Measurements from ENCODE around the gene CROCC. TPM values are rescaled to one million over a fixed set of nuclear protein-coding genes. Genes with fewer than 3 reads are reported as not detected.

The CROCC gene
- total RNA-seq, 6 experiments from 2014 or later, result 6.5 to 12.7 (median 9.4) TPM

DNA sequence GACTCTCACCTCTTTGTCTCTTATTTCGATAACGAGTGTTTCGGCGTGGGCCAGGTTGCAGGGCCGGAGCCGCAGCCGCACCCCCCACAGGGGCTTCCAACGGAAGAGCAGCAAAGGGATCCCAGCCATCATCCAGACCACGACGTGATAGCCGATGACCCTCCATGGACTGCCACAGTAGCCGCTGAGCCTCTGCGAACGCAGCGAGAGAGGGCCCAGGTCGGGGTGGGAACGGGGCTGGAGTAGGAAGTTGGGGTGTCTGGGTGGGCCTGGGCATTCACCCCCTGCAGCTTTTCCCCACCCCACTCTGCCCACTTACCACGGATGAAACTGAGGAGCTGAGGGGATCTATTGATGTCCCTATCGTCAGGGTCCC is 83.6 kb downstream of the CROCC start:
- intact Hi-C loops (cut with DNase I), result no loop called here
- Histone ChIP-seq H3K4me3 (no peak overlapping the region), H3K4me1 (peaks cover 0 to 2% (median under 1%) of the 10 kb centered on the region in 4 donors), H3K27me3 (no peaks in the 10 kb centered on the region), H3K9me3 (no peaks in the 10 kb centered on the region), H3K36me3 (peaks cover 0 to 9% (median 0%) of the 10 kb centered on the region in 4 donors), H3K27ac (no peak overlapping the region)
- ATAC-seq (no peak), DNase-seq (no peak)
- TF ChIP-seq, protein P1, sequence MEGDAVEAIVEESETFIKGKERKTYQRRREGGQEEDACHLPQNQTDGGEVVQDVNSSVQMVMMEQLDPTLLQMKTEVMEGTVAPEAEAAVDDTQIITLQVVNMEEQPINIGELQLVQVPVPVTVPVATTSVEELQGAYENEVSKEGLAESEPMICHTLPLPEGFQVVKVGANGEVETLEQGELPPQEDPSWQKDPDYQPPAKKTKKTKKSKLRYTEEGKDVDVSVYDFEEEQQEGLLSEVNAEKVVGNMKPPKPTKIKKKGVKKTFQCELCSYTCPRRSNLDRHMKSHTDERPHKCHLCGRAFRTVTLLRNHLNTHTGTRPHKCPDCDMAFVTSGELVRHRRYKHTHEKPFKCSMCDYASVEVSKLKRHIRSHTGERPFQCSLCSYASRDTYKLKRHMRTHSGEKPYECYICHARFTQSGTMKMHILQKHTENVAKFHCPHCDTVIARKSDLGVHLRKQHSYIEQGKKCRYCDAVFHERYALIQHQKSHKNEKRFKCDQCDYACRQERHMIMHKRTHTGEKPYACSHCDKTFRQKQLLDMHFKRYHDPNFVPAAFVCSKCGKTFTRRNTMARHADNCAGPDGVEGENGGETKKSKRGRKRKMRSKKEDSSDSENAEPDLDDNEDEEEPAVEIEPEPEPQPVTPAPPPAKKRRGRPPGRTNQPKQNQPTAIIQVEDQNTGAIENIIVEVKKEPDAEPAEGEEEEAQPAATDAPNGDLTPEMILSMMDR (IDR thresholded peaks at IDR 0.05), result no peak
- TF ChIP-seq POLR2A (IDR thresholded peaks at IDR 0.05), result no peak
- WGBS (ENCODE audit: insufficient coverage, low coverage, low lambda C conversion rate, missing lambda C conversion rate), result 94% methylated on average over 7 of the region's 19 CpGs

DNA sequence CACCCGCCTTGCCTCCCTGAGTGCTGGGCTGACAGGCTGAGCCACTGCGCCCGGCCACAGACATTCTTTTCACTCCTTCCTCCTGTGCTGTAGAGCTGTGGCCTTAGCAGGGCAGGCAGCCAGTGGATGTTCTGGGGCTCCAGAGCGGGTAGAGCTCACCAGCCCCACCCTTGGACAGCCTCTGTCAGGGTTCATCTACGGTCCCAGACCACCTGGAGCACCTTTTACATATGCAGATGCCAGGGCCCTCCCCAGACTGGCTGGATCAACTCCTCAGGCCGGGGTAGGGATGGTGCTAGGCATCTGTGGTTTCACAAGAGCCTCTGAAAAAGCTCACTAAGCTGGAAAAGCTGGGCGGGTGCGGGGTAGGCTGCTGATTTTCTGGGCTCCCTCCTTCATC is 85.4 kb downstream of the CROCC start:
- Histone ChIP-seq H3K27ac (no peak overlapping the region), H3K4me3 (no peak overlapping the region), H3K9me3 (no peaks in the 10 kb centered on the region), H3K4me1 (peaks cover 0 to 15% (median 4%) of the 10 kb centered on the region in 4 donors), H3K36me3 (peaks cover 0 to 6% (median 0%) of the 10 kb centered on the region in 4 donors), H3K27me3 (no peaks in the 10 kb centered on the region)
- TF ChIP-seq POLR2A (IDR thresholded peaks at IDR 0.05), result no peak
- TF ChIP-seq, protein P1 (IDR thresholded peaks at IDR 0.05), result no peak
- WGBS (ENCODE audit: insufficient coverage, low coverage, low lambda C conversion rate, missing lambda C conversion rate), result 70% methylated on average over 2 of the region's 8 CpGs
- ATAC-seq (no peak), DNase-seq (no peak)
- intact Hi-C loops (cut with DNase I), result no loop called here

DNA sequence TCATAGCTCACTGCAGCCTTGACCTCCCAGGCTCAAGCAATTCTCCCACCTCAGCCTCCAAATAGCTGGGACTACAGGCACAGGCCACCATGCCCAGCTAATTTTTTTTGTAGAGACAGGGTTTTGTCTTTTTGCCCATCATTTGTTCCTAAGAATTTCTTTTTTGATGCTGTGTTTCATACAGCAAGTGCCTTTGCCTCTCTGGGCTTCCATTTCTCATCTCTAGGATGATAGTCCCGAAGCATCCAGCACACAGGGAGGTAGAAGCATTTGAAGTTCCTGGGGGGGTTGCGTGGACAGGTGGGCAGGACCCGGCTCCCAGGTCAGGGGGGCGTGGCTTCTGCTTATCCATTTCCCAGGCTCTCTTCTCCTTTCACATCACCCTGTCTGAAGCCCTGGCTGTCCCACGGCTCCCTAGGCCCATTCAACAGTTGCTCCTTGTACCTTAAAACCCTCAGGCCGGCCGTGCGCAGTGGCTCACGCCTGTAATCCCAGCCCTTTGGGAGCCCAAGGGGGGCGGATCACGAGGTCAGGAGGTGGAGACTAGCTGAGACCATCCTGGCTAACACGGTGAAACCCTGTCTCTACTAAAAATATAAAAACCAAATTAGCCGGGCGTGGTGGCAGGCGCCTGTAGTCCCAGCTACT is 86.6 kb downstream of the CROCC start:
- no peak for ATAC-seq
- peaks cover 0 to 4% (median 0%) of the 10 kb centered on the region in 4 donors for H3K36me3 ChIP-seq

DNA sequence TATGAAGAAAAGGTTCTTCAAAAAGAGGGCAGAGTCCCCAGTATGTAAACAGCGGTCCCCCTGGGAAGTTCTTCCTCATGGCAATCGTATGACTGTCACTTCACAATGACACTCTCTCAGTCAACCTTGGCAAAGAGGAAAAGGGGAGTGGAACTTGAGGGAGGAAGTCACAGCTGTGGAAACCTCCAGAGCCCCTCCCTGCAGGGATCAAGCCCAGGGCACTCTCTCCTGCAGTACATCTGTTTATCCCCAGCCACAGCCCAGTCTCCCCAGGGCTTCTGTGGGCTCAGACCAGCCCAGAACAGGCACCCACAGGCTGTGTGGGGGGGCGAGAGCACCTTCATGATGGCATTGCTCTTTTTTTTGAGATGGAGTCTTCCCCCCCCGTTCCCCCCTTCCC is 88.0 kb downstream of the CROCC start:
- intact Hi-C loops (cut with DNase I), result loop anchor here in 1 of 2 donors (10.0 kb wide), 1 partner anchor 45 kb away; no protein-coding TSS in a partner anchor
- H3K4me1 ChIP-seq, result peaks cover 0 to 15% (median 4%) of the 10 kb centered on the region in 4 donors
- H3K36me3 ChIP-seq, result no peaks in the 10 kb centered on the region
- H3K27ac ChIP-seq, result no peak overlapping the region
- ATAC-seq (peak in 2 of 4 donors; percentile 15 to 30), DNase-seq (no peak)
- TF ChIP-seq, protein P1 (IDR thresholded peaks at IDR 0.05), result no peak
- no peak for TF ChIP-seq POLR2A (IDR thresholded peaks at IDR 0.05)
- no peak overlapping the region for H3K4me3 ChIP-seq
- no peaks in the 10 kb centered on the region for H3K9me3 ChIP-seq
- no peaks in the 10 kb centered on the region for H3K27me3 ChIP-seq
- WGBS (ENCODE audit: insufficient coverage, low coverage, low lambda C conversion rate, missing lambda C conversion rate), result 30% methylated on average over 2 of the region's 4 CpGs

More for the DNA sequence above, 86.6 kb downstream of the CROCC start:
- no peaks in the 10 kb centered on the region for H3K9me3 ChIP-seq
- H3K4me1 ChIP-seq, result peaks cover 0 to 15% (median 4%) of the 10 kb centered on the region in 4 donors
- H3K27ac ChIP-seq, result no peak overlapping the region
- WGBS (ENCODE audit: insufficient coverage, low coverage, low lambda C conversion rate, missing lambda C conversion rate), result 93% methylated on average over 12 of the region's 15 CpGs
- no peaks in the 10 kb centered on the region for H3K27me3 ChIP-seq
- no peak for TF ChIP-seq POLR2A (IDR thresholded peaks at IDR 0.05)
- TF ChIP-seq, protein P1 (IDR thresholded peaks at IDR 0.05), result no peak
- DNase-seq, result no peak
- no peak overlapping the region for H3K4me3 ChIP-seq
- intact Hi-C loops (cut with DNase I), result no loop called here
